Measurements from ENCODE around the gene OTUD5. TPM values are rescaled to one million over a fixed set of nuclear protein-coding genes. Genes with fewer than 3 reads are reported as not detected.
A peak's percentile ranks its signal among the peaks of the same experiment; 100 is the strongest.

Gene OTUD5
- total and polyA plus RNA-seq, 2 of the 13 experiments (the other 11 are each of a cell fraction or from before 2014, with no cell fraction given): 18.4 to 42.2 TPM

- Histone ChIP-seq H3K4me3 (replicated peaks in 1 of 3; ENCODE audit: insufficient read depth in 1 of 3, low read depth in 2 of 3, low read length in 3 of 3) (no peak overlapping the region), H2AFZ (ENCODE audit: low read length) (no peak overlapping the region), H3K36me3 (replicated peaks in 1 of 2; ENCODE audit: control insufficient read depth in 1 of 2, insufficient read depth in 2 of 2, low read length in 2 of 2) (peaks cover 0 to 6% of the 10 kb centered on the region in 2 experiments; a peak in 2 of 5 replicates), H3K4me1 (ENCODE audit: insufficient read depth, low read length) (peaks cover 45% of the 10 kb centered on the region), H4K20me1 (ENCODE audit: insufficient read depth, low read length) (no peaks in the 10 kb centered on the region), H3K9ac (ENCODE audit: insufficient read depth, low read depth, low read length) (no peak overlapping the region), H3K9me3 (ENCODE audit: low read length) (no peaks in the 10 kb centered on the region), H3K4me2 (ENCODE audit: low read depth, low read length) (no peak overlapping the region), H3K79me2 (ENCODE audit: insufficient read depth, low read length) (peaks cover 17% of the 10 kb centered on the region), H3K27ac (ENCODE audit: extremely low read length, insufficient read depth, low read length) (no peak overlapping the region), H3K27me3 (ENCODE audit: control insufficient read depth in 1 of 2, insufficient read depth in 2 of 2, low read length in 2 of 2) (no peaks in the 10 kb centered on the region)
- ChIA-PET CTCF (ENCODE audit: low intra/inter-chr PET ratio, low total read pairs) (no interaction called here), POLR2A (no interaction called here)
- TF ChIP-seq ZNF704 (CRISPR knock-in tag; IDR thresholded peaks at IDR 0.05; ENCODE audit: borderline replicate concordance): no peak
- TF ChIP-seq AGO1 (IDR thresholded peaks at IDR 0.05; ENCODE audit: low read depth, low read length, poor library complexity, severe bottlenecking): no peak
- TF ChIP-seq AGO2 (optimal IDR thresholded peaks at IDR 0.05; ENCODE audit: low read depth, low read length): no peak
- TF ChIP-seq KAT8 (CRISPR knock-in tag; IDR thresholded peaks at IDR 0.05): no peak
- TF ChIP-seq, protein P1, sequence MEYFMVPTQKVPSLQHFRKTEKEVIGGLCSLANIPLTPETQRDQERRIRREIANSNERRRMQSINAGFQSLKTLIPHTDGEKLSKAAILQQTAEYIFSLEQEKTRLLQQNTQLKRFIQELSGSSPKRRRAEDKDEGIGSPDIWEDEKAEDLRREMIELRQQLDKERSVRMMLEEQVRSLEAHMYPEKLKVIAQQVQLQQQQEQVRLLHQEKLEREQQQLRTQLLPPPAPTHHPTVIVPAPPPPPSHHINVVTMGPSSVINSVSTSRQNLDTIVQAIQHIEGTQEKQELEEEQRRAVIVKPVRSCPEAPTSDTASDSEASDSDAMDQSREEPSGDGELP (IDR thresholded peaks at IDR 0.05; ENCODE audit: borderline replicate concordance, low read depth): no peak
- no TSS peak for BruUV-seq (replicated peaks)
- intact Hi-C loops (cut with micrococcal nuclease; ENCODE audit: unreplicated experiment) (no loop called here), in situ Hi-C loops (cut with HindIII; ENCODE audit: extremely low pct_ligation_motif_present, low pct_unique_long_range_greater_than_20kb) (no loop called here)
- DNase-seq (ENCODE audit: low spot score) (no peak), FAIRE-seq (no peak), ATAC-seq (no peak)
- WGBS (ENCODE audit: low lambda C conversion rate): 98% methylated on average over 2 of the region's 2 CpGs
Observed at GRCh38 chrX:48960291-48960690, 2.9 kb upstream of the OTUD5 start.

GRCh38 chrX:48958635-48959094, 1.3 kb upstream of the OTUD5 start:
- peak; percentile 3 for ATAC-seq
- Histone ChIP-seq H3K4me2 (ENCODE audit: low read depth, low read length) (peak overlapping the region; percentile 69), H3K4me1 (ENCODE audit: insufficient read depth, low read length) (peaks cover 60% of the 10 kb centered on the region), H3K27ac (ENCODE audit: extremely low read length, insufficient read depth, low read length) (peak overlapping the region; percentile 98), H3K9ac (ENCODE audit: insufficient read depth, low read depth, low read length) (peak overlapping the region; percentile 78), H3K9me3 (ENCODE audit: low read length) (no peaks in the 10 kb centered on the region), H3K79me2 (ENCODE audit: insufficient read depth, low read length) (peaks cover 32% of the 10 kb centered on the region), H3K36me3 (replicated peaks in 1 of 2; ENCODE audit: control insufficient read depth in 1 of 2, insufficient read depth in 2 of 2, low read length in 2 of 2) (peaks cover 0 to 8% of the 10 kb centered on the region in 2 experiments; a peak in 2 of 5 replicates), H3K27me3 (ENCODE audit: control insufficient read depth in 1 of 2, insufficient read depth in 2 of 2, low read length in 2 of 2) (no peaks in the 10 kb centered on the region), H3K4me3 (replicated peaks in 1 of 3; ENCODE audit: insufficient read depth in 1 of 3, low read depth in 2 of 3, low read length in 3 of 3) (peak overlapping the region; percentile 57 to 74 (median 60); a peak in 5 of 6 replicates), H4K20me1 (ENCODE audit: insufficient read depth, low read length) (no peaks in the 10 kb centered on the region), H2AFZ (ENCODE audit: low read length) (no peak overlapping the region)
- TSS peak; percentile 73 for BruUV-seq (replicated peaks)
- DNase-seq (ENCODE audit: low spot score): peak; percentile 21
- intact Hi-C loops (cut with micrococcal nuclease; ENCODE audit: unreplicated experiment): loop anchor here (1.0 to 5.0 kb wide), 2 partner anchors 44 to 84 kb away; partner anchors contain the start of genes GRIPAP1 and TFE3
- POLR2A ChIA-PET: interaction anchor here (0.7 to 2.4 kb wide), 18 partner anchors 17 to 1317 kb away, joined by 3 to 11 read pairs (median 5); partner anchors contain the start of genes GPKOW, GRIPAP1, HDAC6 and PCSK1N
- no peak for FAIRE-seq
- 0% methylated on average over 17 of the region's 21 CpGs for WGBS (ENCODE audit: low lambda C conversion rate)
- CTCF ChIA-PET (ENCODE audit: low intra/inter-chr PET ratio, low total read pairs): no interaction called here
- in situ Hi-C loops (cut with HindIII; ENCODE audit: extremely low pct_ligation_motif_present, low pct_unique_long_range_greater_than_20kb): no loop called here
- TF ChIP-seq ZBTB21 (CRISPR knock-in tag; IDR thresholded peaks at IDR 0.05) (no peak), TAF1 (CRISPR knock-in tag; IDR thresholded peaks at IDR 0.05) (0 out of 2 replicates have a peak, but pooled peaks have one; percentile 8), ZFP36 (IDR thresholded peaks at IDR 0.05; ENCODE audit: borderline replicate concordance, low read depth, low read length, partially characterized antibody) (no peak), POLR2G (IDR thresholded peaks at IDR 0.05; ENCODE audit: low read depth, low read length) (0 out of 2 replicates have a peak, but pooled peaks have one; percentile 40), KDM1A (CRISPR knock-in tag; IDR thresholded peaks at IDR 0.05) (no peak), POLR2AphosphoS5 (IDR thresholded peaks at IDR 0.05; ENCODE audit: low read depth, low read length) (0 out of 2 replicates have a peak, but pooled peaks have one; percentile 29)
- TF ChIP-seq, protein P2, sequence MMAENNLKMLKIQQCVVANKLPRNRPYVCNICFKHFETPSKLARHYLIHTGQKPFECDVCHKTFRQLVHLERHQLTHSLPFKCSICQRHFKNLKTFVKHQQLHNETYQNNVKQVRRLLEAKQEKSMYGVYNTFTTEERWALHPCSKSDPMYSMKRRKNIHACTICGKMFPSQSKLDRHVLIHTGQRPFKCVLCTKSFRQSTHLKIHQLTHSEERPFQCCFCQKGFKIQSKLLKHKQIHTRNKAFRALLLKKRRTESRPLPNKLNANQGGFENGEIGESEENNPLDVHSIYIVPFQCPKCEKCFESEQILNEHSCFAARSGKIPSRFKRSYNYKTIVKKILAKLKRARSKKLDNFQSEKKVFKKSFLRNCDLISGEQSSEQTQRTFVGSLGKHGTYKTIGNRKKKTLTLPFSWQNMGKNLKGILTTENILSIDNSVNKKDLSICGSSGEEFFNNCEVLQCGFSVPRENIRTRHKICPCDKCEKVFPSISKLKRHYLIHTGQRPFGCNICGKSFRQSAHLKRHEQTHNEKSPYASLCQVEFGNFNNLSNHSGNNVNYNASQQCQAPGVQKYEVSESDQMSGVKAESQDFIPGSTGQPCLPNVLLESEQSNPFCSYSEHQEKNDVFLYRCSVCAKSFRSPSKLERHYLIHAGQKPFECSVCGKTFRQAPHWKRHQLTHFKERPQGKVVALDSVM (CRISPR knock-in tag; IDR thresholded peaks at IDR 0.05): peak; percentile 85
